ENCODE measurements around the gene TMEM254. TPM values are rescaled to one million over a fixed set of nuclear protein-coding genes. Genes with fewer than 3 reads are reported as not detected.

The TMEM254 gene
- polyA plus RNA-seq, 1 experiment = 34.4 TPM

DNA sequence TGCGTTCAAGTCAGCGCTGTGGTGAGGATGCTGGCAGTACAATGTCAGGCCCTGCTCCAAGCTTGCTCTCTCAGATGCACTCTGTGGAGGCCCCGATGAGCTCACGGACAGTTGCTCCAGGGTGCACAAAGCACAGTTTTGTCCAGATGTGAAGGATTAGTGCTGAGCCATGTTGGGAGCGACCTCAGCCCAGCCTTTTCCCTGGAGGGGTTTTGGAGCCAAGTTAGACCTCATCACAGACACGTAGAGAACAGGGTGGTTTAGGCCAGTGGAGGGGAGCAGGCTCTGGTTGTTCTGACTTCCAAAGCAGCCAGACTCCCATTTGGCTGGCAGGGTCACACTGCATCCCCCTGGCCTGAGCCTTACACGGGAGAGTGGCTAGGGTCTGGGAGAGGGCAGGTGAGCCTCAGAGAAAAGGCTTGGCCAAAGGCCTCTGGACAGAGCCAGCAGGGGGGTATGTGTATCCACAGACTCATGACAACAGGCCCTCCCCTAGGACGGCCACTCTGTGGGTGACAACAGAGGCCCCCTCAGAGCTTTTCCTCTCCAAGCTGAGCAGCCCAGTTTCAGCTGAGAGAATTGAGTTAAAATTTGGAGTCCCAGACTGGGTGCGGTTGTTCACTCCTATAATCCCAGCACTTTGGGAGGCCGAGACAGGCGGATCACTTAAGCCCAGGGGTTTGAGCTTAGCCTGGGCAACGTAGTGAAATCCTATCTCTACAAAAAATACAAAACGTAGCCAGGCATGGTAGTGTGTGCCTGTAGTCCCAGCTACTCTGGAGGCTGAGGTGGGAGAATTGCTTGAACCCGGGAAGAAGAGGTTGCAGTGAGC is 58.8 kb downstream of the TMEM254 start:
- TF ChIP-seq, protein P1, sequence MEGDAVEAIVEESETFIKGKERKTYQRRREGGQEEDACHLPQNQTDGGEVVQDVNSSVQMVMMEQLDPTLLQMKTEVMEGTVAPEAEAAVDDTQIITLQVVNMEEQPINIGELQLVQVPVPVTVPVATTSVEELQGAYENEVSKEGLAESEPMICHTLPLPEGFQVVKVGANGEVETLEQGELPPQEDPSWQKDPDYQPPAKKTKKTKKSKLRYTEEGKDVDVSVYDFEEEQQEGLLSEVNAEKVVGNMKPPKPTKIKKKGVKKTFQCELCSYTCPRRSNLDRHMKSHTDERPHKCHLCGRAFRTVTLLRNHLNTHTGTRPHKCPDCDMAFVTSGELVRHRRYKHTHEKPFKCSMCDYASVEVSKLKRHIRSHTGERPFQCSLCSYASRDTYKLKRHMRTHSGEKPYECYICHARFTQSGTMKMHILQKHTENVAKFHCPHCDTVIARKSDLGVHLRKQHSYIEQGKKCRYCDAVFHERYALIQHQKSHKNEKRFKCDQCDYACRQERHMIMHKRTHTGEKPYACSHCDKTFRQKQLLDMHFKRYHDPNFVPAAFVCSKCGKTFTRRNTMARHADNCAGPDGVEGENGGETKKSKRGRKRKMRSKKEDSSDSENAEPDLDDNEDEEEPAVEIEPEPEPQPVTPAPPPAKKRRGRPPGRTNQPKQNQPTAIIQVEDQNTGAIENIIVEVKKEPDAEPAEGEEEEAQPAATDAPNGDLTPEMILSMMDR (IDR thresholded peaks at IDR 0.05; ENCODE audit: low read depth, low read length) = no peak
- peak; percentile 41 for DNase-seq (ENCODE audit: low read depth, low spot score)
- Histone ChIP-seq H3K9me3 (ENCODE audit: control insufficient read depth, insufficient read depth, low read length) (no peaks in the 10 kb centered on the region), H3K27ac (ENCODE audit: low read depth, low read length) (peak overlapping the region; percentile 70), H3K4me3 (ENCODE audit: low read depth, low read length) (no peak overlapping the region), H3K27me3 (ENCODE audit: control insufficient read depth, insufficient read depth, low read length) (no peaks in the 10 kb centered on the region)
- POLR2A ChIA-PET = interaction anchor here (0.6 kb wide), 1 partner anchor 58 kb away, joined by 3 read pairs; no protein-coding TSS in a partner anchor
- CTCF ChIA-PET = interaction anchor here (1.2 to 1.6 kb wide), 5 partner anchors 16 to 124 kb away, joined by 3 to 7 read pairs (median 3); no protein-coding TSS in a partner anchor

DNA sequence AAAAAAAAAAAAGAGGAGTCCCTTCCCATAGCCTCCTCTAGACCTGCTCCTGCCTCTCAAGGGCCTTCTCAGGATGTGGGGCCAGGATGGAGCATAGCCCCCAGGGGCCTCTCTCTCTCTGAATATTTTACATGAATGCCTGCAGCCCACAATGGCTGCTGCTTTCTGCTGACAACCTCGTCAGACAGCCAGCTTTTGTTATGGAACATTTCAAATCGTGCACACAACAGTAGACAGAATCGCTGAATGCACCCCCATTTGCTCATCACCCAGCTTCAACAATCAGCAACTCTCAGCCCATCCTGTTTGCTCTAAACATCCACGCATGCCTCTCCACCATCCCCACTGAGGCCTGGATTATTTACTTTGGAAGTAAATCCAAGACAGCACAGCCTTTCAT is 59.5 kb downstream of the TMEM254 start:
- Histone ChIP-seq H3K4me3 (ENCODE audit: low read depth, low read length) (no peak overlapping the region), H3K27ac (ENCODE audit: low read depth, low read length) (peak overlapping the region; percentile 47), H3K9me3 (ENCODE audit: control insufficient read depth, insufficient read depth, low read length) (no peaks in the 10 kb centered on the region), H3K27me3 (ENCODE audit: control insufficient read depth, insufficient read depth, low read length) (no peaks in the 10 kb centered on the region)
- ChIA-PET CTCF (interaction anchor here (1.2 to 1.6 kb wide), 3 partner anchors 15 to 84 kb away, joined by 3 to 7 read pairs (median 3); no protein-coding TSS in a partner anchor), POLR2A (no interaction called here)
- TF ChIP-seq, protein P1 (IDR thresholded peaks at IDR 0.05; ENCODE audit: low read depth, low read length) = no peak
- no peak for DNase-seq (ENCODE audit: low read depth, low spot score)

DNA sequence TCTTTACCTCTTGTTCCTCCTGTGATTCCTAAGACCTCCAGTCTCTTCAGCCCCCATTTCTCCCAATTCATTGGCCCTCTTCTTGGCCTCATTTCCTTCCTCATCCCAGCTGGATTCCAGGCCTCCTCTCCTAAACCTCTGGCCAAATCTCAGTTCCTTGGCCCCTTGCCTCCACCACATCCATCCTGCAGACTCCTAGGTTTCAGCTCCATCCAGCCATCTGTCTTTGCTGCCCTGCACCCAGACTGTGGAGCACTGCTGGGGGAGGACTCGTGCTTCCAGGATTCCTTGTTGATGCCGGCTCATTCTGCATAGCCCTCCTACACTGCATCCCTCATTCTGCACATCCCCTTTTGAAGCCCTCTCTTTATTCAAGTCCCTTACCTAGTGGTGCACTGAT is 60.8 kb downstream of the TMEM254 start:
- no peaks in the 10 kb centered on the region for H3K9me3 ChIP-seq (ENCODE audit: control insufficient read depth, insufficient read depth, low read length)
- ChIA-PET POLR2A (interaction anchor here (0.7 kb wide), 1 partner anchor 8 kb away, joined by 9 read pairs; no protein-coding TSS in a partner anchor), CTCF (interaction anchor here (0.9 to 1.1 kb wide), 2 partner anchors 80 to 84 kb away, joined by 3 to 4 read pairs; no protein-coding TSS in a partner anchor)
- no peak overlapping the region for H3K27ac ChIP-seq (ENCODE audit: low read depth, low read length)
- no peak for DNase-seq (ENCODE audit: low read depth, low spot score)
- TF ChIP-seq, protein P1 (IDR thresholded peaks at IDR 0.05; ENCODE audit: low read depth, low read length) = no peak
- H3K4me3 ChIP-seq (ENCODE audit: low read depth, low read length) = no peak overlapping the region
- no peaks in the 10 kb centered on the region for H3K27me3 ChIP-seq (ENCODE audit: control insufficient read depth, insufficient read depth, low read length)

DNA sequence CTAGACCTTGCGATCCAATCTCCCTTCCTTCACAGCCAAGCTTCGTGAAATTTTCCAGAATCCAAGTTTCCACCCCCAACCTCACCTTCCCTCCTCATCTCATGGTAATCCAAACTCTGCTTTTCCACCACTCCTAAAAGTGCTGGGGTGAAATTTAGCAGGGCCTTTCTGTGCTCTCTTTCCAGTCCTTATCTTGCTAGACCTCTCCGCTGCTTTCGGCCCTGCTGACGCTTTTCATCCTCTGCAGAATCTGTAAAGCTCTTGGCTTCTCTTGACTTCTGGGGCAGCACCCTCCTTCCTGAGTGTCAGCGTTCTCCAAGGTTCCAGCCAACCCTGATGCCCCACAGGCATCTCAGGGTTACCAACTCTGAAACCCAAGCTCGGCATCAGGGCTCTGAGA is 61.8 kb downstream of the TMEM254 start:
- Histone ChIP-seq H3K27ac (ENCODE audit: low read depth, low read length) (no peak overlapping the region), H3K4me3 (ENCODE audit: low read depth, low read length) (no peak overlapping the region), H3K27me3 (ENCODE audit: control insufficient read depth, insufficient read depth, low read length) (no peaks in the 10 kb centered on the region), H3K9me3 (ENCODE audit: control insufficient read depth, insufficient read depth, low read length) (no peaks in the 10 kb centered on the region)
- no peak for DNase-seq (ENCODE audit: low read depth, low spot score)
- TF ChIP-seq, protein P1 (IDR thresholded peaks at IDR 0.05; ENCODE audit: low read depth, low read length) = no peak
- ChIA-PET CTCF (interaction anchor here (0.9 kb wide), 1 partner anchor 83 kb away, joined by 3 read pairs; no protein-coding TSS in a partner anchor), POLR2A (no interaction called here)

All from AG04450 (cell line).